SK-N-SH (cell line): ENCODE measurements around the gene ABHD2. TPM values are rescaled to one million over a fixed set of nuclear protein-coding genes. Genes with fewer than 3 reads are reported as not detected.
A peak's percentile ranks its signal among the peaks of the same experiment; 100 is the strongest.

Experiments
- CTCF ChIA-PET: fragments of 300-600, 350-600 bp; formaldehyde crosslinking; extraction: SDS; loops from one replicate; lab custom pipeline; 2021; lab: Yijun Ruan, JAX
- POLR2A ChIA-PET: fragments of 350-600 bp; sonication (Branson Sonifier 250); formaldehyde crosslinking; extraction: SDS; loops from one replicate; lab custom pipeline; 2020; ENCODE audit warnings: antibody characterized with exemption, inconsistent platforms; lab: Yijun Ruan, JAX
- DNase-seq: peaks from one replicate; pipeline ENCODE4 v3.0.0; 2012
- H2AFZ ChIP-seq: fragments of 200-600 bp; sonication (generic); 2 replicates; pipeline ENCODE4 v1.8.1; 2016; ENCODE audit warnings: antibody characterized with exemption, mild to moderate bottlenecking, low read depth
- H3F3A ChIP-seq: fragments of 200-600 bp; sonication (generic); replicated peaks from 2 replicates; pipeline ENCODE3; 2016; ENCODE audit warnings: antibody characterized with exemption, mild to moderate bottlenecking; ENCODE audit not compliant: insufficient read depth
- H3K27ac ChIP-seq, 2 experiments: fragments of 200-500 bp in 1 of 2; fragments of 200-600 bp in 1 of 2; sonication (Bioruptor generic) in 1 of 2; sonication (generic), shearing (Covaris generic) in 1 of 2; 2 replicates each; pipeline versions ENCODE4 v1.5.1 to v1.6.1; 2014 to 2016; ENCODE audit warnings: low read depth in 2 of 2, inconsistent platforms in 1 of 2, low read length in 1 of 2, mild to moderate bottlenecking in 1 of 2, mixed read lengths in 1 of 2
- H3K27me3 ChIP-seq: fragments of 200-600 bp; sonication (generic), shearing (Covaris generic); 2 replicates; pipeline ENCODE4 v1.6.1; 2016; ENCODE audit warnings: mixed run types; ENCODE audit not compliant: insufficient read depth
- H3K36me3 ChIP-seq, 2 experiments: fragments of 200-500 bp in 1 of 2; fragments of 200-600 bp in 1 of 2; sonication (Bioruptor generic) in 1 of 2; sonication (generic) in 1 of 2; replicated peaks in 1 of 2; 2 replicates each; pipeline versions ENCODE3 to v1.5.1; 2014 to 2016; ENCODE audit warnings: low read length in 1 of 2, mild to moderate bottlenecking in 1 of 2; ENCODE audit not compliant: insufficient read depth in 2 of 2, control insufficient read depth in 1 of 2
- H3K4me1 ChIP-seq, 2 experiments: fragments of 200-500 bp in 1 of 2; fragments of 200-600 bp in 1 of 2; sonication (Bioruptor generic) in 1 of 2; sonication (generic), shearing (Covaris generic) in 1 of 2; 2 replicates each; pipeline versions ENCODE4 v1.5.1 to v1.6.1; 2014 to 2016; ENCODE audit warnings: low read depth in 1 of 2, low read length in 1 of 2, mixed run types in 1 of 2; ENCODE audit not compliant: insufficient read depth in 2 of 2, control insufficient read depth in 1 of 2
- H3K4me2 ChIP-seq: fragments of 200-600 bp; sonication (generic), shearing (Covaris generic); 2 replicates; pipeline ENCODE4 v1.6.1; 2017; ENCODE audit warnings: mixed run types
- H3K4me3 ChIP-seq, 2 experiments: fragments of 200-500 bp in 1 of 2; fragments of 200-600 bp in 1 of 2; sonication (Bioruptor generic) in 1 of 2; sonication (generic), shearing (Covaris generic) in 1 of 2; 2 replicates each; pipeline versions ENCODE4 v1.5.1 to v1.8.1; 2014 to 2016; ENCODE audit warnings: low read depth in 2 of 2, inconsistent platforms in 1 of 2, low read length in 1 of 2, mild to moderate bottlenecking in 1 of 2, mixed read lengths in 1 of 2, moderate library complexity in 1 of 2
- H3K79me2 ChIP-seq: fragments of 200-600 bp; sonication (generic); 2 replicates; pipeline ENCODE4 v1.8.1; 2017; ENCODE audit warnings: mild to moderate bottlenecking; ENCODE audit not compliant: insufficient read depth
- H3K9ac ChIP-seq: fragments of 200-600 bp; sonication (generic); 2 replicates; pipeline ENCODE4 v1.6.1; 2017; ENCODE audit warnings: mixed run types
- H3K9me2 ChIP-seq: fragments of 200-600 bp; sonication (generic); 2 replicates; pipeline ENCODE4 v1.6.1; 2017; ENCODE audit warnings: mixed run types
- H3K9me3 ChIP-seq: fragments of 200-600 bp; sonication (generic); 2 replicates; pipeline ENCODE4 v1.6.1; 2017; ENCODE audit warnings: mixed run types, mild to moderate bottlenecking, moderate library complexity
- H4K20me1 ChIP-seq: fragments of 200-600 bp; sonication (generic); 2 replicates; pipeline ENCODE4 v1.6.1; 2017; ENCODE audit warnings: mild to moderate bottlenecking, mixed run types; ENCODE audit not compliant: insufficient read depth
- CHD2 ChIP-seq: fragments of 150-350 bp; IDR thresholded peaks from 2 replicates; pipeline ENCODE4 v1.6.1; 2018; ENCODE audit warnings: low read length; ENCODE audit not compliant: partially characterized antibody
- CTCF ChIP-seq: fragments of 200-600 bp; sonication (generic); IDR thresholded peaks from 2 replicates; pipeline ENCODE4 v1.6.1; 2017; ENCODE audit warnings: antibody characterized with exemption, mild to moderate bottlenecking, moderate library complexity
- ELF1 ChIP-seq: IDR thresholded peaks from 2 replicates; pipeline ENCODE4 v1.4.0; 2012
- FOXJ3 ChIP-seq: sonication (generic); formaldehyde crosslinking; IDR thresholded peaks from 2 replicates; pipeline ENCODE4 v1.5.1; 2020; ENCODE audit warnings: mild to moderate bottlenecking, missing genetic modification reagents
- FOXM1 ChIP-seq: IDR thresholded peaks from 2 replicates; pipeline ENCODE4 v1.4.0; 2012; ENCODE audit warnings: low read depth, mild to moderate bottlenecking
- MXI1 ChIP-seq: IDR thresholded peaks from 2 replicates; pipeline ENCODE4 v1.6.1; 2012; ENCODE audit warnings: mild to moderate bottlenecking, low read depth, low read length, improper control_type of control experiment
- NFIC ChIP-seq: IDR thresholded peaks from 2 replicates; pipeline ENCODE4 v1.4.0; 2012; ENCODE audit warnings: borderline replicate concordance
- PBX3 ChIP-seq: IDR thresholded peaks from 2 replicates; pipeline ENCODE4; 2012
- RAD21 ChIP-seq: IDR thresholded peaks from 2 replicates; pipeline ENCODE4 v1.6.1; 2012; ENCODE audit warnings: mild to moderate bottlenecking, low read length
- RCOR1 ChIP-seq: fragments of 150-350 bp; IDR thresholded peaks from 2 replicates; pipeline ENCODE4 v1.6.1; 2017; ENCODE audit warnings: antibody characterized with exemption, low read length
- REST ChIP-seq: IDR thresholded peaks from 2 replicates; pipeline ENCODE4 v1.6.1; 2012; ENCODE audit warnings: mild to moderate bottlenecking, low read depth, low read length, moderate library complexity
- RFX5 ChIP-seq: IDR thresholded peaks from 2 replicates; pipeline ENCODE4 v1.6.1; 2012; ENCODE audit warnings: mild to moderate bottlenecking, improper control_type of control experiment, low read length
- RXRA ChIP-seq: IDR thresholded peaks from 2 replicates; pipeline ENCODE4 v1.4.0; 2012; ENCODE audit warnings: low read depth, mild to moderate bottlenecking, borderline replicate concordance
- SIN3A ChIP-seq: IDR thresholded peaks from 2 replicates; pipeline ENCODE4 v1.6.1; 2012; ENCODE audit warnings: low read depth, mild to moderate bottlenecking, low read length, moderate library complexity, borderline replicate concordance
- SMC3 ChIP-seq: IDR thresholded peaks from 2 replicates; pipeline ENCODE4 v1.6.1; 2012; ENCODE audit warnings: low read depth, low read length, improper control_type of control experiment
- TAF1 ChIP-seq: IDR thresholded peaks from 2 replicates; pipeline ENCODE4 v1.6.1; 2012; ENCODE audit warnings: low read depth, mild to moderate bottlenecking, low read length, moderate library complexity, borderline replicate concordance
- USF2 ChIP-seq: fragments of 150-350 bp; IDR thresholded peaks from 2 replicates; pipeline ENCODE4 v1.6.1; 2017; ENCODE audit warnings: antibody characterized with exemption, low read length, low read depth, borderline replicate concordance
- ZBTB33 ChIP-seq: IDR thresholded peaks from 2 replicates; pipeline ENCODE4 v1.4.0; 2012; ENCODE audit warnings: low read depth, borderline replicate concordance
- WGBS: methylation state at CpG from one replicate; pipeline ENCODE4 v1.1.6; 2017; ENCODE audit warnings: low lambda C conversion rate; 5-methylcytosine and 5-hydroxymethylcytosine counted together
- polyA plus RNA-seq, 3 experiments: library from polyadenylated mRNA; depleted of rRNA; stranded (reverse); fragments of >200 nt; gene quantifications; 2 replicates each; pipeline ENCODE4 v1.2.3, GENCODE V29; 2012

Gene ABHD2
- polyA plus RNA-seq, 1 of the 3 experiments (the other 2 are of a cell fraction), result 19.2 TPM

GRCh38 chr15:89143503-89144162 lies 55.4 kb downstream of the ABHD2 start (continued):
- TF ChIP-seq RCOR1 (peak; percentile 92), RAD21 (no peak), SMC3 (no peak), ZBTB33 (no peak), RXRA (peak; percentile 74; the same call in 1 of the 2 replicates), FOXJ3 (no peak), CHD2 (peak; percentile 28), USF2 (no peak)

- no peaks in the 10 kb centered on the region for H3K27me3 ChIP-seq
- TF ChIP-seq RCOR1, result no peak
- no peak for TF ChIP-seq USF2
- TF ChIP-seq FOXM1, result no peak
- TF ChIP-seq REST, result no peak
- no peak for TF ChIP-seq ELF1
- TF ChIP-seq SIN3A, result no peak
- no peak for TF ChIP-seq RFX5
- no peak for TF ChIP-seq PBX3
- no peak for TF ChIP-seq MXI1
- TF ChIP-seq NFIC, result no peak
- TF ChIP-seq SMC3, result no peak
- no peak for TF ChIP-seq CTCF
- TF ChIP-seq TAF1, result no peak
- CTCF ChIA-PET, result interaction anchor here (1.3 kb wide), 1 partner anchor 24 kb away, joined by 3 read pairs; no protein-coding TSS in a partner anchor
- POLR2A ChIA-PET, result no interaction called here
- peaks cover 21% of the 10 kb centered on the region for H3F3A ChIP-seq
- no peaks in the 10 kb centered on the region for H3K9me2 ChIP-seq
- peaks cover 8% of the 10 kb centered on the region; the same call in 1 of the 2 replicates for H3K79me2 ChIP-seq
- no peaks in the 10 kb centered on the region; the same call in 1 of the 2 replicates for H4K20me1 ChIP-seq
- no peaks in the 10 kb centered on the region for H3K9me3 ChIP-seq
- H2AFZ ChIP-seq, result no peak overlapping the region
- no peak overlapping the region for H3K4me3 ChIP-seq
- peaks cover 4 to 15% of the 10 kb centered on the region in 2 experiments for H3K36me3 ChIP-seq
- no peak overlapping the region for H3K9ac ChIP-seq
- H3K4me1 ChIP-seq, result peaks cover 16 to 42% of the 10 kb centered on the region in 2 experiments
- DNase-seq, result no peak
- 98% methylated on average over 3 of the region's 3 CpGs for WGBS
- peak overlapping the region; percentile 57; the same call in 1 of the 2 replicates for H3K4me2 ChIP-seq
- peak overlapping the region; percentile 12 to 96; a peak in 3 of 4 replicates for H3K27ac ChIP-seq
Measured at GRCh38 chr15:89144491-89144890, 56.2 kb downstream of the ABHD2 start.
